Endodermal cell (in vitro differentiated cells): ENCODE results near the gene CCDC3. TPM values are rescaled to one million over a fixed set of nuclear protein-coding genes. Genes with fewer than 3 reads are reported as not detected.

Source experiments
- DNase-seq: peaks from one replicate; pipeline ENCODE4 v3.0.0-alpha.2; 2017
- H3K27ac ChIP-seq: 2 replicates; pipeline ENCODE4 v1.5.1; 2013; ENCODE audit warnings: mild to moderate bottlenecking, low read depth, low read length, moderate library complexity
- H3K27me3 ChIP-seq: 2 replicates; pipeline ENCODE4 v1.6.1; 2013; ENCODE audit warnings: mild to moderate bottlenecking, low read length, moderate library complexity; ENCODE audit not compliant: insufficient read depth, control insufficient read depth, poor library complexity, severe bottlenecking
- H3K36me3 ChIP-seq: 2 replicates; pipeline ENCODE4 v1.7.0; 2013; ENCODE audit warnings: mild to moderate bottlenecking, low read length, moderate library complexity; ENCODE audit not compliant: control insufficient read depth, insufficient read depth
- H3K4me1 ChIP-seq: one replicate; pipeline ENCODE4 v1.7.0; 2013; ENCODE audit warnings: low read length; ENCODE audit not compliant: control insufficient read depth, insufficient read depth
- H3K4me3 ChIP-seq: 2 replicates; pipeline ENCODE4 v1.5.1; 2013; ENCODE audit warnings: mild to moderate bottlenecking, low read length, moderate library complexity
- H3K9ac ChIP-seq: 2 replicates; pipeline ENCODE4 v1.6.1; 2013; ENCODE audit warnings: mild to moderate bottlenecking, low read length, moderate library complexity; ENCODE audit not compliant: poor library complexity, severe bottlenecking; ENCODE audit errors: extremely low read depth
- H3K9me3 ChIP-seq: 2 replicates; pipeline ENCODE4 v1.6.1; 2013; ENCODE audit warnings: mild to moderate bottlenecking, low read length, moderate library complexity; ENCODE audit not compliant: control insufficient read depth
- H3K27ac Mint-ChIP-seq: 2 replicates; pipeline ENCODE4 v1.8.0; 2020; ENCODE audit warnings: mixed read lengths
- H3K27me3 Mint-ChIP-seq: 2 replicates; pipeline ENCODE4 v1.8.0; 2021; ENCODE audit warnings: mild to moderate bottlenecking, mixed read lengths; ENCODE audit not compliant: insufficient read depth
- H3K36me3 Mint-ChIP-seq: 2 replicates; pipeline ENCODE4 v1.8.0; 2020; ENCODE audit warnings: low read depth, mixed read lengths
- H3K4me1 Mint-ChIP-seq: 2 replicates; pipeline ENCODE4 v1.8.0; 2020; ENCODE audit warnings: mixed read lengths
- H3K4me3 Mint-ChIP-seq: 2 replicates; pipeline ENCODE4 v1.8.0; 2020; ENCODE audit warnings: mild to moderate bottlenecking, moderate library complexity, mixed read lengths
- H3K9me3 Mint-ChIP-seq: 2 replicates; pipeline ENCODE4 v1.8.0; 2020; ENCODE audit warnings: mild to moderate bottlenecking, mixed read lengths
- WGBS, 2 experiments: methylation state at CpG; one replicate each; pipeline versions ENCODE4 v1.1.5 to v1.1.7; 2013; ENCODE audit warnings: missing lambda C conversion rate in 2 of 2, mixed read lengths in 1 of 2; ENCODE audit not compliant: insufficient coverage in 1 of 2, insufficient read length in 1 of 2; 5-methylcytosine and 5-hydroxymethylcytosine counted together
- total RNA-seq, 2 donors: library from RNA; stranded (reverse); fragmentation: NEBNext Ultra II Directional in 1 of 2; extraction: Animal tissue kit (Norgen Biotek cat#: 25700) in 1 of 2; gene quantifications; 2 replicates in 1 of 2; 3 replicates in 1 of 2; pipeline ENCODE4 v1.2.1, GENCODE V29; 2021
- TF ChIP-seq, protein P1 (sequence below): fragments of 200-600 bp; sonication (generic); conservative IDR thresholded peaks from 2 replicates; pipeline ENCODE4 v1.5.0; 2021; ENCODE audit warnings: antibody characterized with exemption, mild to moderate bottlenecking

CCDC3 gene
- total RNA-seq, 2 donors from 2014 or later = 4.6 to 12.3 TPM

DNA sequence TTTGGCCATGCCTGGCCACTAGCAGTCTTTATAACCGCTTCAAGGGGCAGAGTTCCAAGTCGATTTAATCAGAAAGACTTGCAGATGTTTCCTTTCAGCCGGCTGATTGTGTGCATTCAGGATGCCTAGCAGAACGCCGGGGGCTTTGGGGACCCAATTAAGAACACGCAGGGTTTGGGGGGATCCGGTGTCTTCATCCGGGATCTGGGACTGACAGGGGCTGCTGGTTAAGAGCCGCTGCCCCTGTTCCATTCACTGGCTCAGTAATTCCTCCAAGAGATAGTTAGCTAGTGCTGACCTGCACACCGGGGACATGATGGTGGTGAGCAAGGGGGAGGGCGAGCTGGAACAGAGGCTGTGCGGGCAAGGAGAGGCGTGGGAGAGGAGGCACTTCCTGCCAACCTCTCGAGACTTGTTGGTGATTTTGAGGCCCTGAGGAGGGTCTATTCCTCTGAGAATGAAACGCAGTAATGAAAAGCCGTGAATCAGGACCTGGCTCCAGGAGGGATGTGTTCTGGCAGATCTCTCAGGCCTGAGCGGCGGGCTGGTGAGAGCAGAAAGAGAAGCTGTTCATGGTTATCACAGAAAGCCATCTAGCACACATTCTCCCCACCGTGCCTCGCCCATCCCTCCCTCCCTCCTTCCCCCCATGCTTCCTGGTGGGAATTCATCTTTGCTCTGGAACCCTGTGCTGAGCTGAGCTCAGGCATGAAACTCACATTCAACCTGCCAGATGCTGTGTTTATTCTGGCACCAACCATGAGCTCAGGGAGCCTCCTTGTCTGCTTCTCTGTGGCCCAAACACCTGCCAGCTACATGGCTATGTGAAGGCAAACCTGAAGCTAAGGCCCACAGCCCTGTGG is 152.0 kb downstream of the CCDC3 start:
- DNase-seq = no peak
- Mint-ChIP-seq H3K27me3 (peaks cover 2% of the 10 kb centered on the region), H3K9me3 (peaks cover 3% of the 10 kb centered on the region), H3K27ac (no peak overlapping the region), H3K4me1 (peaks cover 6% of the 10 kb centered on the region), H3K4me3 (no peak overlapping the region), H3K36me3 (no peaks in the 10 kb centered on the region)
- H3K9ac ChIP-seq = no peak overlapping the region
- H3K36me3 ChIP-seq = no peaks in the 10 kb centered on the region
- H3K4me1 ChIP-seq = no peaks in the 10 kb centered on the region
- no peaks in the 10 kb centered on the region for H3K9me3 ChIP-seq
- WGBS, 2 experiments = 83 to 91% methylated on average over 20 of the region's 20 CpGs
- TF ChIP-seq, protein P1, sequence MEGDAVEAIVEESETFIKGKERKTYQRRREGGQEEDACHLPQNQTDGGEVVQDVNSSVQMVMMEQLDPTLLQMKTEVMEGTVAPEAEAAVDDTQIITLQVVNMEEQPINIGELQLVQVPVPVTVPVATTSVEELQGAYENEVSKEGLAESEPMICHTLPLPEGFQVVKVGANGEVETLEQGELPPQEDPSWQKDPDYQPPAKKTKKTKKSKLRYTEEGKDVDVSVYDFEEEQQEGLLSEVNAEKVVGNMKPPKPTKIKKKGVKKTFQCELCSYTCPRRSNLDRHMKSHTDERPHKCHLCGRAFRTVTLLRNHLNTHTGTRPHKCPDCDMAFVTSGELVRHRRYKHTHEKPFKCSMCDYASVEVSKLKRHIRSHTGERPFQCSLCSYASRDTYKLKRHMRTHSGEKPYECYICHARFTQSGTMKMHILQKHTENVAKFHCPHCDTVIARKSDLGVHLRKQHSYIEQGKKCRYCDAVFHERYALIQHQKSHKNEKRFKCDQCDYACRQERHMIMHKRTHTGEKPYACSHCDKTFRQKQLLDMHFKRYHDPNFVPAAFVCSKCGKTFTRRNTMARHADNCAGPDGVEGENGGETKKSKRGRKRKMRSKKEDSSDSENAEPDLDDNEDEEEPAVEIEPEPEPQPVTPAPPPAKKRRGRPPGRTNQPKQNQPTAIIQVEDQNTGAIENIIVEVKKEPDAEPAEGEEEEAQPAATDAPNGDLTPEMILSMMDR = no peak
- H3K27me3 ChIP-seq = no peaks in the 10 kb centered on the region
- no peak overlapping the region for H3K27ac ChIP-seq
- no peak overlapping the region for H3K4me3 ChIP-seq

DNA sequence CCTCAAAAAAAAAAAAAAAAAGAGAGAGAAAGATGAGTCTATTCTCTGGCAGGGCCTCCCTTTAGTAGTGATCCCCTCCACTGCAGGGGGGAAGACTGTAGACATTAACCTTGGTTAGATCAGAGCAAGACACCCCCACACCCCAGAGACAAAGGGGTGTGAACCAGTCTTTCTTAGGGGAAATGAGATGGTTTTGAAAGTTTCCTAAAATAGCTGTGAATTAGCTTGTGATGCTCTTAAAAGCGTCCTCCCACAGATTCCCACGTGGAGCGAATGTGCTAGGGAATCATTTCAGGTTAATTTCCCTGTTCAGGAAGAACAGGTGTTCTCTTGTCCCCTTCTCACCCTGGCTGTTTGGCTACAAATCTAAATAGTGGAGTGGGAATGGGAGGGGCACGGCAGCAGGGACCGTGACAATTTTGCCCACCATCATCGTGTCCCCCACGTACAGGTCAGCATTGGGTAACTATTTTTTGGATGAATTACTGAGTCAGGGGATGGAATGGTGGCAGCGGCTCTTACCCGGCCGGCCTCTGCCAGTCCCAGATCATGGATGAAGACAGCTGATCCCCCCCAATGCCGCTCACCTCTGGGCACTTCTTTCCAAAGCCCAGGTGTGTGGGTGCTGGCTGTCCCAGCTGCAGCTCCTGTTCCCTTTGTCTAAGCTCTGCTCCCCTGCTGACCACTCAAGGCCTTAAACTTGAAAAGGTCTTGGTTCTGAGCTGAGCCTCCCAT is 152.9 kb downstream of the CCDC3 start:
- DNase-seq = no peak
- WGBS, 2 experiments = 83 to 85% methylated on average over 9 to 11 of the region's 11 CpGs
- Histone ChIP-seq H3K36me3 (no peaks in the 10 kb centered on the region), H3K9me3 (no peaks in the 10 kb centered on the region), H3K27ac (no peak overlapping the region), H3K4me3 (no peak overlapping the region), H3K4me1 (no peaks in the 10 kb centered on the region), H3K9ac (no peak overlapping the region), H3K27me3 (no peaks in the 10 kb centered on the region)
- peaks cover 3% of the 10 kb centered on the region for H3K9me3 Mint-ChIP-seq
- TF ChIP-seq, protein P1 = no peak
- no peaks in the 10 kb centered on the region for H3K27me3 Mint-ChIP-seq
- H3K4me3 Mint-ChIP-seq = no peak overlapping the region
- H3K4me1 Mint-ChIP-seq = peaks cover 6% of the 10 kb centered on the region
- H3K36me3 Mint-ChIP-seq = no peaks in the 10 kb centered on the region
- H3K27ac Mint-ChIP-seq = no peak overlapping the region

DNA sequence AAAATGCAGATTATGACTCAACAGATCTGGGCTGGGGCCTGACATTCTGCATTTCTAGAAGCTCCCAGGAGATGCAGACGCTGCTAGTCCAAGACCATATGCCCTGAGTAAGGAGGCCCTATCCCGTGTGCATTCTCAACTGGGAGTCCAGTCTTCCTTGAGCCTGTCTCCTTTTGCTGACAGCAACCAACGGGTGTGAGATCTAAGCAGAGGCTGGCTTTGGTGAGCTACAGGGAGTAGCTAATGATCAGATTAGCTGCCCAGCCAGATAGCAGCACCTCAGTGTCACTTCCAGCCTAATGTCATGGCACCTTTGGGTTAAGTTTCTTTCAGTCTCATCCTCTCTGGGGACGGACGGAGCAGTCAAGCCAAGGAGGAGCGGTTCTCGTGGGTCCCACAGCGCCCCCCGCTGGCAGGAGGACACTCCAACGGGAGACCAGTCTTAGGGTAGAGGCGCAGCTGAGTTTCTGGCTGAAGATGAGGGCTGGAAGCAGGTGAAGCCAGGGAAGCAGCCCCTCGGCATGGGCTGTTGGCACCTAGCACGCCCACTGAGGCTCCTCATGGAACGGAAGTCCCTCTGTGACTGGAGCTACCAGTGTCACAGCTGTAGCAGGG is 154.0 kb downstream of the CCDC3 start:
- no peaks in the 10 kb centered on the region for H3K36me3 Mint-ChIP-seq
- Histone ChIP-seq H3K27ac (no peak overlapping the region), H3K9ac (no peak overlapping the region), H3K27me3 (no peaks in the 10 kb centered on the region), H3K9me3 (no peaks in the 10 kb centered on the region), H3K4me1 (no peaks in the 10 kb centered on the region), H3K4me3 (no peak overlapping the region), H3K36me3 (no peaks in the 10 kb centered on the region)
- peak; percentile 95 for DNase-seq
- peaks cover 3% of the 10 kb centered on the region for H3K9me3 Mint-ChIP-seq
- peaks cover 6% of the 10 kb centered on the region for H3K4me1 Mint-ChIP-seq
- H3K27ac Mint-ChIP-seq = no peak overlapping the region
- WGBS, 2 experiments = 75 to 91% methylated on average over 8 to 14 of the region's 14 CpGs
- TF ChIP-seq, protein P1 = peak; percentile 92
- no peaks in the 10 kb centered on the region for H3K27me3 Mint-ChIP-seq
- no peak overlapping the region for H3K4me3 Mint-ChIP-seq
